GM12801 (cell line): ENCODE measurements around the gene TRAPPC1.

ENCODE experiments used
- TF ChIP-seq, protein P1 (sequence below): IDR thresholded peaks from one replicate; pipeline ENCODE4 v1.5.1; 2011; ENCODE audit warnings: control low read depth; ENCODE audit not compliant: insufficient read length; ENCODE audit errors: extremely low read depth

Gene TRAPPC1

DNA sequence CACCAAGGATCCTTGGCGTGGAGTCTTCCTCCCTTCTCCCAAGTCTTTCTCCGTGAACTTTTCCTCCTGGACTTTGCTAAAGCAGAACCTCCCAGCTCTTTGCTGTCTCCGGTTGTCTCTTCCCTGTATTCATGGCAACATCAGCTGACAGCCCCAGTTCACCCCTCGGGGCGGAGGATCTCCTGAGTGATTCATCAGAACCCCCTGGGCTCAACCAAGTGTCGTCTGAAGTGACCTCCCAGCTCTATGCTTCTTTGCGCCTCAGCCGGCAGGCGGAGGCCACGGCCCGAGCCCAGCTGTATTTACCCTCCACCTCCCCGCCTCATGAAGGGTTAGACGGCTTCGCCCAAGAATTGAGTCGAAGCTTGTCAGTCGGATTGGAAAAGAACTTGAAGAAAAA lies 1.2 kb upstream of the TRAPPC1 start:
- TF ChIP-seq, protein P1, sequence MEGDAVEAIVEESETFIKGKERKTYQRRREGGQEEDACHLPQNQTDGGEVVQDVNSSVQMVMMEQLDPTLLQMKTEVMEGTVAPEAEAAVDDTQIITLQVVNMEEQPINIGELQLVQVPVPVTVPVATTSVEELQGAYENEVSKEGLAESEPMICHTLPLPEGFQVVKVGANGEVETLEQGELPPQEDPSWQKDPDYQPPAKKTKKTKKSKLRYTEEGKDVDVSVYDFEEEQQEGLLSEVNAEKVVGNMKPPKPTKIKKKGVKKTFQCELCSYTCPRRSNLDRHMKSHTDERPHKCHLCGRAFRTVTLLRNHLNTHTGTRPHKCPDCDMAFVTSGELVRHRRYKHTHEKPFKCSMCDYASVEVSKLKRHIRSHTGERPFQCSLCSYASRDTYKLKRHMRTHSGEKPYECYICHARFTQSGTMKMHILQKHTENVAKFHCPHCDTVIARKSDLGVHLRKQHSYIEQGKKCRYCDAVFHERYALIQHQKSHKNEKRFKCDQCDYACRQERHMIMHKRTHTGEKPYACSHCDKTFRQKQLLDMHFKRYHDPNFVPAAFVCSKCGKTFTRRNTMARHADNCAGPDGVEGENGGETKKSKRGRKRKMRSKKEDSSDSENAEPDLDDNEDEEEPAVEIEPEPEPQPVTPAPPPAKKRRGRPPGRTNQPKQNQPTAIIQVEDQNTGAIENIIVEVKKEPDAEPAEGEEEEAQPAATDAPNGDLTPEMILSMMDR: no peak

DNA sequence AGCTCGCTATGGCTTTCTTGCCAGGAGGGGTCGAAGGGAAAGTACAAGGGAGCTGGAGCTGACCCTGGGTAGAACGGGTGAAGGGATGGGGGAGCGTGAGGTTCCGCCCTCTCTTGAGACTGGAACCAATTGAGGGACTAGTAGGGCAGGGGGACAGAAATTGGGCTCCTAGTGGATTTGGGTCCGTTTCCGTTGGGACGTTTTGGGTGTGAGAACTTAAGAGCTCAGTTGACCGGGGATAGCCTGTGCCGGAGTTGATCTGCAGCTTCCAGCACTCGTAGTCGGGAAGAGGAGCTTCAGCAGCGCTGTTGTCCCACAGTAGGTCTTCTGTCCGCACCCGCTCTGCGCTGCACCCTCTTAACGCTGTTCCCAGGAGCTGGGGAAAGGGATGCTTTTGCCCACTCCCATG lies 741 bp upstream of the TRAPPC1 start:
- TF ChIP-seq, protein P1: no peak

DNA sequence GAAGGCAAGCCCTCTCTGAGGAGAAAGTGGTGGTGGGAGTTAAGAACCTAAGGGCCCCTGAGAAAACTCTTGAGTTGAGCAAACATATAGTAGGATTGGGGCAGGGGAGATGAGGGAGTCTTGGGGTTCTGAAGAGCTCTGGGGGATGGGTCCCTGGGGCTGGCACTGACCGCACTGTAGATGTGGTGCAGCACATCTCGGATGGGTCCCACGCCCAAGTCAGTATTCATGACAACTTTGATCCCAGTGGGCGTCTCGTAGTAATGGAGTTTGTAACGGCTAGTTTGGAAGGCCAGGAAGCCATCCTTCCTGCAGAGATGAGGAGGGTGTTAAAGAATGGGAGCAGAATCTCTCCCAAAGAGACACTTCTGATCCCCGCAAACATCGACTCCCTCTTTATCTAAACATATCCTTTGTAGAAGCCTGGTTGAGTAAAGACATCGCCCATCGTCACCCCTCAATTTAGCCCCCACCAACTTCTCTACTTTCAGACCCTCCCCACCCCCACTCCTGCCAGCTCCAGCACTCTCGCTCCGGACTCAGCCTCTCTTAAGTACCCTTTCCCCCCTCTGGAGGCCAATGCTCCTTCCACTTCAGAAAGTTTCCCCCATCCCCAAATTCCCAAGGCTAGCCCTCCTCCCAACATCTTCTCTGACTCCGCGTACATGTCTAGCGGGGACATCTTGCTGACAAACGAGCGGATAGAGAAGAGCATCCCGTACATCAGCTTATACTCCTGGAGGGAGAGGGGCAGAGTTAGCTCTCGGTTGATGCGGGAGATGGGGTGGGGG lies 710 bp downstream of the TRAPPC1 start:
- TF ChIP-seq, protein P1: no peak

DNA sequence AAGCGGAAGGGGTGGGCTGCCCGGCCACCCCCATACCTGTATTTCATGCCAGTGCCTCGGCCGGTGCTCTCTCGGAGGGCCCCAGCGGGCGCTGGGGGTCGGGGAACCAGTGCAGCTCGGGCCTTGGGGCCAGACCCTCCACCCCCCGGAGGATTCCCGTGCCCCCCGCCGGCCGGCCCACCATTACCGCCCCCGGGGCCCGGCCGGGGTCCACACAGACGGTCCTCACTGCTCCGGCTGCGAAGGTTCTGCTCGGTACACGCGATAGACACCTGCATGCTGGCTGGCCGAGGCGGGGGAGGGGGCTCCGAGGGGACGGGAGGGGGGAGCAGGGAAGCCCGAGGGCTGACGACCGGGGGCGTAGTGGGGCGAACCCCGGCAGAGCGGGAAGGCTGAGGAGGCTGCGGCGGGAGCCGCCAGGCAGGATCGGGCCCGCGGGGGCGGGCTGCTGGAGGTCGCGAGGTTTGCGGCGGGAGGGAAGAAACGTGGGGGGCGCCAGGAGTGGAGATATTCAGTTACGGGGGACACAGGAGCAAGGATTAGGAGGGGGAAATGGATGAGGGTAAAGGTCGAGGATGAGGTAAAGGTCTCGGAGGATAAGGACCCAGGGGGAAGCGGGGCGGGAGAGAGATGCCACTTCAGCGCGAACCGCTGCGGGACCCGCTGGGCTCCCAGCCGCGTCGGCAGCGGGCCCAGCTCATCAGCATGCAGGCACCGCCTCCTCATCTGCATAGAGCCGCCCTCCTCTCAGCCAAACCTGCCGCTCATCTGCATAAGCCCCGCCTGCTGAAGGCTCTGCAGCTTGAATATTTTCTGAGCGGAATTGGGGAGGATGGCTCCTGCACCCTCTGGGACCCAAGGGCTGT lies 2.4 kb downstream of the TRAPPC1 start, which contains the start of gene KCNAB3:
KCNAB3 (minus strand) TSS at position 699 of the 866 bp plus-strand sequence; CDS start at position 278, 421 bp downstream.
- TF ChIP-seq, protein P1: no peak

DNA sequence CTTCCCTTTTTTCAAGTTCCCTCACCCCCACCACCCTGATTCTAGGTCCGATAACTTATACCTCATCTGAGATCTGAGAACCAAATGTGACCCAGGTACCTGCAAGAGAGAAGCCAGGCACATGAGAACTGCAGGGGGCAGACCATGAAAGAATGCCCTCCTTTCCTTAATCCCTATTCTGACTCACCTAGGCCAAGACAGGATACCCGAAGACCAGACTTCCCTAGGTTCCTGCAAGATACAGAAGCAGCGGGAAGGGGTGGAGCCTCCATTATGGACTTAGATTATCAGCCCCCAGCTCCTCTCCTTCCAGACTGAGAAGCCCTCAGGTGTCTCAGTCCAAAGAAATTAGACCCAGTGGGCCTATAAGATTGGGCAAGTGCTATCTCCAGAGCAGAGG lies 4.2 kb downstream of the TRAPPC1 start:
- TF ChIP-seq, protein P1: no peak

DNA sequence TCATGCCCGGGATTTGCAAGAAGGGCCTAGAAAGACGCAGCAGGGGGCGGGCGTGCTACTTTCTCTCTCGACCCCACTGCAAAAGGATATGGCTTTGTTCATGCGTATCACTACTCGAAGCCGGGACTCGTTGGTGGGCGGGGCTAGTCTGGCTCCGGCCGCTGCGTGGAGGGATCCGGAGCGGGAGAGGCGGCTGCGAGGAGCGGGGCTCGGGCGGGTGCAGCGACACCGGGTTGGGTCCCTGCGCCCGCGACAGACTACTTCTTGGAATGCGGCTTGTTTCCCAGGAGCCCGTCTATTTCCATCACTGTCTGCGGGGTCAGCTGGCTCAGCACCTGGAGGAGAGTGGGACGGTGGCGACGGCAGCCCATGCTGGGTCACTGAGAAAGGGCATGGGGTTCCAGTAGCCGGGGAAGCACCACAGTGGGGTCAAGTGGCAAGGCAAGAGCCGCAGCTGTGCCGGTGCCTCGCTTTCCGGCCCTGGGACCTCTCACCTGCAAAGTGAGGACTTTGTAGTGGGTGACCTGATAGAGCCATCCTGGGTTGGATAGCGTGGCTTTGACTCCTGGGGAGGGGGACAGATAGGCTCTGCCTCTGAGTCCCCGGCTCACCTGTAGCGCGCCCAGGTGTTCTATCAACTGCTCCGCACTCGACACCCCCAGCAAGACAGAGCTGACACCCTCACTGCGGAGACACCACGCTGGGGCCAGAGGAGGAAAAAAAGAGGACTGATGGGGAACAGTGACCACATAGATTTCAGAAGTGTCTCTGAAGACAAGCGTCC lies 8.7 kb downstream of the TRAPPC1 start:
- TF ChIP-seq, protein P1: no peak
